GM12878 (cell line): ENCODE results near the gene TSEN34. TPM values are rescaled to one million over a fixed set of nuclear protein-coding genes. Genes with fewer than 3 reads are reported as not detected.

Source experiments
- ATAC-seq: fragments of 200-7000 bp; cut with Tn5 transposase; 3 replicates; pipeline ENCODE4 v1.9.1; 2020; ENCODE audit warnings: mild to moderate bottlenecking, moderate library complexity
- BruUV-seq: library from RNA; stranded (reverse); fragments of 400-500 nt; replicated peaks from 2 replicates; lab custom pipeline; 2021; lab: Mats Ljungman, UMichigan
- CTCF ChIA-PET: fragments of 300-600 bp; sonication (Branson Sonifier 250); formaldehyde crosslinking; extraction: SDS; loops from one replicate; lab custom pipeline; 2021; ENCODE audit warnings: inconsistent platforms; lab: Yijun Ruan, JAX
- POLR2A ChIA-PET: fragments of 350-600 bp; formaldehyde crosslinking; extraction: SDS; loops from one replicate; lab custom pipeline; 2021; ENCODE audit warnings: inconsistent platforms; lab: Charles Lee
- RAD21 ChIA-PET: fragments of 300-600 bp; sonication (Branson Sonifier 250); formaldehyde crosslinking; loops from one replicate; lab custom pipeline; 2023; ENCODE audit warnings: antibody characterized with exemption; ENCODE audit not compliant: unreplicated experiment; lab: Charles Lee
- SMC1A ChIA-PET: fragments of 300-600 bp; sonication (Branson Sonifier 250); formaldehyde crosslinking; loops from one replicate; lab custom pipeline; 2023; ENCODE audit not compliant: unreplicated experiment, uncharacterized antibody; lab: Charles Lee
- DNase-seq: peaks from one replicate; pipeline ENCODE4 v3.0.0-alpha.2; 2011; ENCODE audit warnings: low read depth, low spot score
- FAIRE-seq: peaks from 3 replicates; lab custom pipeline; 2011; peaks lifted over from hg19 to GRCh38; lab: Jason Lieb, UNC
- H2AFZ ChIP-seq: 2 replicates; pipeline ENCODE4 v1.6.0; 2011; ENCODE audit warnings: low read depth, low read length, control low read depth; ENCODE audit not compliant: control insufficient read depth
- H3K27ac ChIP-seq: 2 replicates; pipeline ENCODE4 v1.5.1; 2011; ENCODE audit warnings: control low read depth; ENCODE audit not compliant: control insufficient read depth, insufficient read depth
- H3K27me3 ChIP-seq, 2 experiments: replicated peaks in 1 of 2; 2 replicates each; pipeline versions ENCODE4 v1.6.0 to v1.6.1; 2011; ENCODE audit warnings: low read length in 1 of 2; ENCODE audit not compliant: control insufficient read depth in 2 of 2, insufficient read depth in 2 of 2
- H3K36me3 ChIP-seq, 2 experiments: 2 replicates each; pipeline ENCODE4 v1.5.1; 2011; ENCODE audit warnings: low read length in 1 of 2; ENCODE audit not compliant: control insufficient read depth in 2 of 2, insufficient read depth in 2 of 2
- H3K4me1 ChIP-seq: 2 replicates; pipeline ENCODE4 v1.6.1; 2011; ENCODE audit warnings: mild to moderate bottlenecking, low read length, moderate library complexity, mixed read lengths; ENCODE audit not compliant: control insufficient read depth, insufficient read depth
- H3K4me2 ChIP-seq: 2 replicates; pipeline ENCODE4 v1.6.0; 2011; ENCODE audit warnings: control low read depth; ENCODE audit not compliant: control insufficient read depth, insufficient read depth
- H3K4me3 ChIP-seq: fragments of 200-600 bp; sonication (generic); 2 replicates; pipeline ENCODE4 v1.5.1; 2016
- H3K79me2 ChIP-seq: 2 replicates; pipeline ENCODE4 v1.6.0; 2011; ENCODE audit warnings: low read length; ENCODE audit not compliant: control insufficient read depth, insufficient read depth
- H3K9ac ChIP-seq: 2 replicates; pipeline ENCODE4 v1.8.0; 2011; ENCODE audit warnings: low read length, control low read depth, mixed read lengths; ENCODE audit not compliant: control insufficient read depth, insufficient read depth
- H3K9me3 ChIP-seq: replicated peaks from 3 replicates; pipeline ENCODE4 v1.5.1; 2011; ENCODE audit warnings: mild to moderate bottlenecking, low read length; ENCODE audit not compliant: control insufficient read depth, insufficient read depth
- H4K20me1 ChIP-seq: 2 replicates; pipeline ENCODE4 v1.6.0; 2011; ENCODE audit not compliant: control insufficient read depth, insufficient read depth
- HDAC2 ChIP-seq: fragments of 200-600 bp; sonication (generic); IDR thresholded peaks from 2 replicates; pipeline ENCODE4 v1.6.1; 2017
- JUND ChIP-seq: IDR thresholded peaks from 2 replicates; pipeline ENCODE4 v1.6.1; 2012; ENCODE audit warnings: low read depth, mild to moderate bottlenecking, low read length, improper control_type of control experiment, moderate library complexity
- MYB ChIP-seq: fragments of 150-350 bp; IDR thresholded peaks from 2 replicates; pipeline ENCODE4 v1.6.1; 2014; ENCODE audit warnings: mild to moderate bottlenecking, low read depth, low read length, borderline replicate concordance
- WGBS: methylation state at CpG from one replicate; pipeline ENCODE4 v1.1.6; 2016; ENCODE audit warnings: low lambda C conversion rate; ENCODE audit not compliant: insufficient replicate concordance, insufficient coverage; ENCODE audit errors: missing lambda C conversion rate; 5-methylcytosine and 5-hydroxymethylcytosine counted together
- in situ Hi-C: fragments of 300-500 bp; cut with MboI; formaldehyde crosslinking; loops from 9 replicates; pipeline ENCODE4 v1.14.3; 2018; ENCODE audit warnings: mixed read lengths
- intact Hi-C: fragments of 100-400 bp; cut with micrococcal nuclease; formaldehyde crosslinking; loops from one replicate; pipeline ENCODE4 v1.14.2; 2022; ENCODE audit not compliant: unreplicated experiment
- polyA plus RNA-seq, 11 experiments: library from polyadenylated mRNA; depleted of rRNA in 4 of 11; unstranded in 6 of 11; stranded (reverse) in 5 of 11; fragments of >200 nt; fragmentation: Nextera tagmentation in 4 of 11; fragmentation: Illumina TruSeq in 1 of 11; extraction: Ambion mirVana in 4 of 11; extraction: Trizol in 1 of 11; gene quantifications; 1 replicate in 1 of 11; 2 replicates in 10 of 11; pipeline versions ENCODE4 v1.2.1 to v1.2.3, GENCODE V29; 2011 to 2016; ENCODE audit warnings: inconsistent platforms in 2 of 11, missing spikeins in 2 of 11, low read depth in 1 of 11
- total RNA-seq, 4 experiments: library from RNA; depleted of rRNA in 3 of 4; stranded (reverse); fragments of >200 nt in 3 of 4; fragmentation: Illumina TruSeq in 1 of 4; extraction: Trizol in 1 of 4; gene quantifications; 2 replicates each; pipeline versions ENCODE4 v1.2.1 to v1.2.3, GENCODE V29; 2013 to 2021
- TF ChIP-seq, protein P1 (sequence below): IDR thresholded peaks from 2 replicates; pipeline ENCODE4 v1.6.1; 2012; ENCODE audit warnings: mild to moderate bottlenecking, low read depth, low read length
- TF ChIP-seq, protein P2 (sequence below): fragments of 450-650 bp; formaldehyde crosslinking; IDR thresholded peaks from 2 replicates; pipeline ENCODE4 v1.4.0; 2020; ENCODE audit warnings: mild to moderate bottlenecking, moderate library complexity
- TF ChIP-seq, protein P3 (sequence below): fragments of 450-650 bp; IDR thresholded peaks from 2 replicates; pipeline ENCODE4 v1.6.1; 2017; ENCODE audit warnings: mild to moderate bottlenecking
- TF ChIP-seq, protein P4 (sequence below): fragments of 450-650 bp; formaldehyde crosslinking; IDR thresholded peaks from 2 replicates; pipeline ENCODE4 v1.4.0; 2022; ENCODE audit warnings: mild to moderate bottlenecking, moderate library complexity

Gene TSEN34
- total and polyA plus RNA-seq, 10 of the 15 experiments (the other 5 are each of a cell fraction or from before 2014, with no cell fraction given) = 1.0 to 35.9 (median 16.8) TPM

DNA sequence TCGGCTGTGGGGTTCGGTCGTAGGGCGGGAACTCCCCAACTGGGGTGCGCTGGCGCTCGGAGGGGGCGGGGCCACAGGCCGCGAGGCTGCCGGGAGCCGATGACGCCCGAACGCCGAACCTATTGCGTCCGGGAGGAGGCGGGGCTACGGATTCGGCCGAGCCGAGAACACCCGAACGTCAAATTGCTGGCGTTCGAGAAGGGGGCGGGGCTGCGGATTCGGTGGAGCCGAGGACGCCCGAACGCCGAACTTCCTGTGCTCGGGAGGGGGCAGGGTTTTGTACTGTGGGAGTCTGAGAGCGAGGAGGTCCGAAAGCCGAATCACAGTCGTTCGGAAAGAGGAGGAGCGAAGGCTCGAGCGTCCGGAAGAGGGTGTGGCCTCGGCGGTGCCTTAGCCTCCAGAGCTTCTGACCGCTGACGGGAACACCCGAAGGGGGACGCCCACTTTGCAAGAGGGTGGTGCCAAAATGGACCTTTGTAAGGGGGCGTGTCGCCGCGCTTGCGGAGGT is 551 bp upstream of the TSEN34 start:
- BruUV-seq = no TSS peak
- DNase-seq (peak; percentile 98), FAIRE-seq (no peak), ATAC-seq (peak; percentile 77)
- peak overlapping the region; percentile 90 for H3K9ac ChIP-seq
- POLR2A ChIA-PET = interaction anchor here (1.1 to 6.1 kb wide), 3 partner anchors 12 to 53 kb away, joined by 6 to 100 read pairs (median 36); partner anchors contain the start of genes CNOT3, LENG1 and RPS9
- in situ Hi-C loops = no loop called here
- CTCF ChIA-PET = interaction anchor here (0.6 kb wide), 1 partner anchor 20 kb away, joined by 3 read pairs; no protein-coding TSS in a partner anchor
- H3K4me1 ChIP-seq = peaks cover 14% of the 10 kb centered on the region
- SMC1A ChIA-PET = interaction anchor here (1.0 to 4.8 kb wide), 5 partner anchors 8 to 134 kb away, joined by 3 to 26 read pairs (median 4); partner anchors contain the start of gene RPS9
- H3K27ac ChIP-seq = peak overlapping the region; percentile 99
- H3K36me3 ChIP-seq = peaks cover 2 to 4% of the 10 kb centered on the region in 2 experiments; a peak in 3 of 4 replicates
- H3K4me2 ChIP-seq = peak overlapping the region; percentile 71
- 1% methylated on average over 39 of the region's 56 CpGs for whole genome bisulfite sequencing
- H3K9me3 ChIP-seq = no peaks in the 10 kb centered on the region
- H3K4me3 ChIP-seq = peak overlapping the region; percentile 95
- H2AFZ ChIP-seq = peak overlapping the region; percentile 99
- no peaks in the 10 kb centered on the region for H4K20me1 ChIP-seq
- no peaks in the 10 kb centered on the region for H3K27me3 ChIP-seq
- RAD21 ChIA-PET = interaction anchor here (0.6 to 1.0 kb wide), 3 partner anchors 10 to 1464 kb away, joined by 3 read pairs; partner anchors contain the start of gene CNOT3
- peaks cover 19% of the 10 kb centered on the region for H3K79me2 ChIP-seq
- intact Hi-C loops = loop anchor here (1.0 kb wide), 1 partner anchor 31 kb away; the partner anchor contains the start of gene LENG1
- TF ChIP-seq, protein P1, sequence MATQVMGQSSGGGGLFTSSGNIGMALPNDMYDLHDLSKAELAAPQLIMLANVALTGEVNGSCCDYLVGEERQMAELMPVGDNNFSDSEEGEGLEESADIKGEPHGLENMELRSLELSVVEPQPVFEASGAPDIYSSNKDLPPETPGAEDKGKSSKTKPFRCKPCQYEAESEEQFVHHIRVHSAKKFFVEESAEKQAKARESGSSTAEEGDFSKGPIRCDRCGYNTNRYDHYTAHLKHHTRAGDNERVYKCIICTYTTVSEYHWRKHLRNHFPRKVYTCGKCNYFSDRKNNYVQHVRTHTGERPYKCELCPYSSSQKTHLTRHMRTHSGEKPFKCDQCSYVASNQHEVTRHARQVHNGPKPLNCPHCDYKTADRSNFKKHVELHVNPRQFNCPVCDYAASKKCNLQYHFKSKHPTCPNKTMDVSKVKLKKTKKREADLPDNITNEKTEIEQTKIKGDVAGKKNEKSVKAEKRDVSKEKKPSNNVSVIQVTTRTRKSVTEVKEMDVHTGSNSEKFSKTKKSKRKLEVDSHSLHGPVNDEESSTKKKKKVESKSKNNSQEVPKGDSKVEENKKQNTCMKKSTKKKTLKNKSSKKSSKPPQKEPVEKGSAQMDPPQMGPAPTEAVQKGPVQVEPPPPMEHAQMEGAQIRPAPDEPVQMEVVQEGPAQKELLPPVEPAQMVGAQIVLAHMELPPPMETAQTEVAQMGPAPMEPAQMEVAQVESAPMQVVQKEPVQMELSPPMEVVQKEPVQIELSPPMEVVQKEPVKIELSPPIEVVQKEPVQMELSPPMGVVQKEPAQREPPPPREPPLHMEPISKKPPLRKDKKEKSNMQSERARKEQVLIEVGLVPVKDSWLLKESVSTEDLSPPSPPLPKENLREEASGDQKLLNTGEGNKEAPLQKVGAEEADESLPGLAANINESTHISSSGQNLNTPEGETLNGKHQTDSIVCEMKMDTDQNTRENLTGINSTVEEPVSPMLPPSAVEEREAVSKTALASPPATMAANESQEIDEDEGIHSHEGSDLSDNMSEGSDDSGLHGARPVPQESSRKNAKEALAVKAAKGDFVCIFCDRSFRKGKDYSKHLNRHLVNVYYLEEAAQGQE = no peak
- TF ChIP-seq JUND (no peak), MYB (no peak), HDAC2 (no peak)
- TF ChIP-seq, protein P2, sequence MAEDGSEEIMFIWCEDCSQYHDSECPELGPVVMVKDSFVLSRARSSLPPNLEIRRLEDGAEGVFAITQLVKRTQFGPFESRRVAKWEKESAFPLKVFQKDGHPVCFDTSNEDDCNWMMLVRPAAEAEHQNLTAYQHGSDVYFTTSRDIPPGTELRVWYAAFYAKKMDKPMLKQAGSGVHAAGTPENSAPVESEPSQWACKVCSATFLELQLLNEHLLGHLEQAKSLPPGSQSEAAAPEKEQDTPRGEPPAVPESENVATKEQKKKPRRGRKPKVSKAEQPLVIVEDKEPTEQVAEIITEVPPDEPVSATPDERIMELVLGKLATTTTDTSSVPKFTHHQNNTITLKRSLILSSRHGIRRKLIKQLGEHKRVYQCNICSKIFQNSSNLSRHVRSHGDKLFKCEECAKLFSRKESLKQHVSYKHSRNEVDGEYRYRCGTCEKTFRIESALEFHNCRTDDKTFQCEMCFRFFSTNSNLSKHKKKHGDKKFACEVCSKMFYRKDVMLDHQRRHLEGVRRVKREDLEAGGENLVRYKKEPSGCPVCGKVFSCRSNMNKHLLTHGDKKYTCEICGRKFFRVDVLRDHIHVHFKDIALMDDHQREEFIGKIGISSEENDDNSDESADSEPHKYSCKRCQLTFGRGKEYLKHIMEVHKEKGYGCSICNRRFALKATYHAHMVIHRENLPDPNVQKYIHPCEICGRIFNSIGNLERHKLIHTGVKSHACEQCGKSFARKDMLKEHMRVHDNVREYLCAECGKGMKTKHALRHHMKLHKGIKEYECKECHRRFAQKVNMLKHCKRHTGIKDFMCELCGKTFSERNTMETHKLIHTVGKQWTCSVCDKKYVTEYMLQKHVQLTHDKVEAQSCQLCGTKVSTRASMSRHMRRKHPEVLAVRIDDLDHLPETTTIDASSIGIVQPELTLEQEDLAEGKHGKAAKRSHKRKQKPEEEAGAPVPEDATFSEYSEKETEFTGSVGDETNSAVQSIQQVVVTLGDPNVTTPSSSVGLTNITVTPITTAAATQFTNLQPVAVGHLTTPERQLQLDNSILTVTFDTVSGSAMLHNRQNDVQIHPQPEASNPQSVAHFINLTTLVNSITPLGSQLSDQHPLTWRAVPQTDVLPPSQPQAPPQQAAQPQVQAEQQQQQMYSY (CRISPR knock-in tag) = no peak
- TF ChIP-seq, protein P3, sequence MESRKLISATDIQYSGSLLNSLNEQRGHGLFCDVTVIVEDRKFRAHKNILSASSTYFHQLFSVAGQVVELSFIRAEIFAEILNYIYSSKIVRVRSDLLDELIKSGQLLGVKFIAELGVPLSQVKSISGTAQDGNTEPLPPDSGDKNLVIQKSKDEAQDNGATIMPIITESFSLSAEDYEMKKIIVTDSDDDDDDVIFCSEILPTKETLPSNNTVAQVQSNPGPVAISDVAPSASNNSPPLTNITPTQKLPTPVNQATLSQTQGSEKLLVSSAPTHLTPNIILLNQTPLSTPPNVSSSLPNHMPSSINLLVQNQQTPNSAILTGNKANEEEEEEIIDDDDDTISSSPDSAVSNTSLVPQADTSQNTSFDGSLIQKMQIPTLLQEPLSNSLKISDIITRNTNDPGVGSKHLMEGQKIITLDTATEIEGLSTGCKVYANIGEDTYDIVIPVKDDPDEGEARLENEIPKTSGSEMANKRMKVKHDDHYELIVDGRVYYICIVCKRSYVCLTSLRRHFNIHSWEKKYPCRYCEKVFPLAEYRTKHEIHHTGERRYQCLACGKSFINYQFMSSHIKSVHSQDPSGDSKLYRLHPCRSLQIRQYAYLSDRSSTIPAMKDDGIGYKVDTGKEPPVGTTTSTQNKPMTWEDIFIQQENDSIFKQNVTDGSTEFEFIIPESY = no peak
- TF ChIP-seq, protein P4, sequence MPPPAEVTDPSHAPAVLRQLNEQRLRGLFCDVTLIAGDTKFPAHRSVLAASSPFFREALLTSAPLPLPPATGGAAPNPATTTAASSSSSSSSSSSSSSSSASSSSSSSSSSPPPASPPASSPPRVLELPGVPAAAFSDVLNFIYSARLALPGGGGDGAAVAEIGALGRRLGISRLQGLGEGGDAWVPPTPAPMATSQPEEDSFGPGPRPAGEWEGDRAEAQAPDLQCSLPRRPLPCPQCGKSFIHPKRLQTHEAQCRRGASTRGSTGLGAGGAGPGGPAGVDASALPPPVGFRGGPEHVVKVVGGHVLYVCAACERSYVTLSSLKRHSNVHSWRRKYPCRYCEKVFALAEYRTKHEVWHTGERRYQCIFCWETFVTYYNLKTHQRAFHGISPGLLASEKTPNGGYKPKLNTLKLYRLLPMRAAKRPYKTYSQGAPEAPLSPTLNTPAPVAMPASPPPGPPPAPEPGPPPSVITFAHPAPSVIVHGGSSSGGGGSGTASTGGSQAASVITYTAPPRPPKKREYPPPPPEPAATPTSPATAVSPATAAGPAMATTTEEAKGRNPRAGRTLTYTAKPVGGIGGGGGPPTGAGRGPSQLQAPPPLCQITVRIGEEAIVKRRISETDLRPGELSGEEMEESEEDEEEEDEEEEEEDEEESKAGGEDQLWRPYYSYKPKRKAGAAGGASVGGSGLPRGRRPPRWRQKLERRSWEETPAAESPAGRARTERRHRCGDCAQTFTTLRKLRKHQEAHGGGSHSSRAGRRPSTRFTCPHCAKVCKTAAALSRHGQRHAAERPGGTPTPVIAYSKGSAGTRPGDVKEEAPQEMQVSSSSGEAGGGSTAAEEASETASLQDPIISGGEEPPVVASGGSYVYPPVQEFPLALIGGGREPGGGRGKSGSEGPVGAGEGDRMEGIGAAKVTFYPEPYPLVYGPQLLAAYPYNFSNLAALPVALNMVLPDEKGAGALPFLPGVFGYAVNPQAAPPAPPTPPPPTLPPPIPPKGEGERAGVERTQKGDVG = no peak
